DOHH2 (cell line): ENCODE data around the gene F5.

ENCODE experiments used
- CTCF ChIP-seq: fragments of 200-600 bp; sonication (generic); IDR thresholded peaks from one replicate; pipeline ENCODE4 v1.5.1; 2014; ENCODE audit warnings: antibody characterized with exemption, mild to moderate bottlenecking, low read depth, low read length; ENCODE audit not compliant: poor library complexity, severe bottlenecking
- EZH2phosphoT487 ChIP-seq: fragments of 200-600 bp; sonication (generic); IDR thresholded peaks from 2 replicates; pipeline ENCODE4 v1.6.1; 2017; ENCODE audit warnings: borderline replicate concordance, mild to moderate bottlenecking, antibody characterized with exemption, low read length, moderate library complexity, mixed read lengths

GRCh38 chr1:169473347-169473746, 112.9 kb downstream of the F5 start:
- no peak for TF ChIP-seq CTCF
- TF ChIP-seq EZH2phosphoT487 = no peak
